SU-DHL-6 (cell line): Measurements from ENCODE around the gene BRINP2.

Source experiments
- H2AFZ ChIP-seq: fragments of 200-600 bp; sonication (generic); 2 replicates; pipeline ENCODE4 v1.6.1; 2014; ENCODE audit warnings: low read depth, mild to moderate bottlenecking, moderate library complexity, mixed read lengths, antibody characterized with exemption, low read length; ENCODE audit not compliant: severe bottlenecking
- H3F3A ChIP-seq: fragments of 200-600 bp; shearing (Covaris generic); 2 replicates; pipeline ENCODE4 v1.6.0; 2016; ENCODE audit warnings: antibody characterized with exemption, mild to moderate bottlenecking; ENCODE audit not compliant: insufficient read depth
- H3K27ac ChIP-seq: fragments of 200-600 bp; sonication (generic); 2 replicates; pipeline ENCODE4 v1.5.1; 2016; ENCODE audit warnings: low read depth, mild to moderate bottlenecking, low read length, moderate library complexity, mixed read lengths
- H3K27me3 ChIP-seq: fragments of 200-600 bp; sonication (generic), shearing (Covaris generic); 2 replicates; pipeline ENCODE4 v1.6.0; 2014; ENCODE audit warnings: mild to moderate bottlenecking, low read length
- H3K36me3 ChIP-seq: fragments of 200-600 bp; sonication (generic); 2 replicates; pipeline ENCODE4 v1.6.1; 2014; ENCODE audit warnings: mild to moderate bottlenecking, low read length, mixed read lengths
- H3K4me2 ChIP-seq: fragments of 300-600, 200-600 bp; shearing (Covaris generic), sonication (generic); 2 replicates; pipeline ENCODE4 v1.6.0; 2014; ENCODE audit warnings: low read length, low read depth, mild to moderate bottlenecking; ENCODE audit not compliant: poor library complexity, severe bottlenecking
- H3K4me3 ChIP-seq: fragments of 200-600 bp; sonication (generic); 2 replicates; pipeline ENCODE4 v1.5.1; 2014; ENCODE audit warnings: antibody characterized with exemption, low read length, mild to moderate bottlenecking, mixed read lengths; ENCODE audit not compliant: insufficient read depth, poor library complexity, severe bottlenecking
- H3K79me2 ChIP-seq: fragments of 200-600 bp; sonication (generic); 2 replicates; pipeline ENCODE4 v1.6.1; 2014; ENCODE audit warnings: mild to moderate bottlenecking, low read length, moderate library complexity; ENCODE audit not compliant: insufficient read depth
- H3K9ac ChIP-seq: fragments of 200-600 bp; sonication (generic); 2 replicates; pipeline ENCODE4 v1.7.0; 2014; ENCODE audit warnings: mild to moderate bottlenecking, low read length
- H3K9me2 ChIP-seq: fragments of 200-600 bp; sonication (generic); replicated peaks from 2 replicates; pipeline ENCODE4 v1.6.1; 2014; ENCODE audit warnings: low read length; ENCODE audit not compliant: insufficient read depth
- H3K9me3 ChIP-seq: fragments of 200-600 bp; sonication (generic); 2 replicates; pipeline ENCODE4 v1.6.1; 2014; ENCODE audit warnings: low read length, mixed read lengths; ENCODE audit not compliant: insufficient read depth
- H4K20me1 ChIP-seq: fragments of 200-600 bp; sonication (generic); 2 replicates; pipeline ENCODE4 v1.6.1; 2014; ENCODE audit warnings: low read depth, mild to moderate bottlenecking, antibody characterized with exemption, low read length, moderate library complexity, mixed read lengths
- CTCF ChIP-seq: fragments of 200-600 bp; sonication (generic); IDR thresholded peaks from one replicate; pipeline ENCODE4 v1.5.1; 2017; ENCODE audit warnings: antibody characterized with exemption, mild to moderate bottlenecking, low read length, moderate library complexity; ENCODE audit not compliant: insufficient read depth, poor library complexity, severe bottlenecking
- EZH2phosphoT487 ChIP-seq: fragments of 200-600 bp; sonication (generic), shearing (Covaris generic); conservative IDR thresholded peaks from 2 replicates; pipeline ENCODE4 v1.6.1; 2018; ENCODE audit warnings: mild to moderate bottlenecking, antibody characterized with exemption, low read length, moderate library complexity, mixed read lengths

BRINP2 gene

GRCh38 chr1:177301425-177302124, 130.8 kb downstream of the BRINP2 start:
- Histone ChIP-seq H3K27ac (no peak overlapping the region), H3K9me3 (no peaks in the 10 kb centered on the region)

GRCh38 chr1:177302357-177303044, 131.7 kb downstream of the BRINP2 start:
- H4K20me1 ChIP-seq = no peaks in the 10 kb centered on the region
- TF ChIP-seq CTCF (no peak), EZH2phosphoT487 (no peak)
- no peak overlapping the region for H3K27ac ChIP-seq
- H2AFZ ChIP-seq = no peak overlapping the region
- no peaks in the 10 kb centered on the region for H3K9me2 ChIP-seq
- H3F3A ChIP-seq = no peaks in the 10 kb centered on the region
- H3K4me3 ChIP-seq = no peak overlapping the region
- no peaks in the 10 kb centered on the region for H3K36me3 ChIP-seq
- no peaks in the 10 kb centered on the region for H3K27me3 ChIP-seq
- no peak overlapping the region for H3K4me2 ChIP-seq
- H3K9ac ChIP-seq = no peak overlapping the region
- H3K79me2 ChIP-seq = no peaks in the 10 kb centered on the region
- H3K9me3 ChIP-seq = no peaks in the 10 kb centered on the region

More at GRCh38 chr1:177301425-177302124, 130.8 kb downstream of the BRINP2 start:
- no peaks in the 10 kb centered on the region for H3K79me2 ChIP-seq
- H3K27me3 ChIP-seq = no peaks in the 10 kb centered on the region
- H4K20me1 ChIP-seq = no peaks in the 10 kb centered on the region
- no peaks in the 10 kb centered on the region for H3K36me3 ChIP-seq
- no peak overlapping the region for H2AFZ ChIP-seq
- no peaks in the 10 kb centered on the region for H3K9me2 ChIP-seq
- TF ChIP-seq EZH2phosphoT487 = no peak
- no peak for TF ChIP-seq CTCF
- H3K4me3 ChIP-seq = no peak overlapping the region
- no peaks in the 10 kb centered on the region for H3F3A ChIP-seq
- H3K9ac ChIP-seq = no peak overlapping the region
- no peak overlapping the region for H3K4me2 ChIP-seq

- Histone ChIP-seq H3K4me3 (no peak overlapping the region), H2AFZ (no peak overlapping the region), H4K20me1 (no peaks in the 10 kb centered on the region), H3K9me3 (no peaks in the 10 kb centered on the region), H3K4me2 (no peak overlapping the region), H3K9ac (no peak overlapping the region), H3F3A (no peaks in the 10 kb centered on the region), H3K27me3 (no peaks in the 10 kb centered on the region), H3K27ac (no peak overlapping the region), H3K9me2 (no peaks in the 10 kb centered on the region), H3K79me2 (no peaks in the 10 kb centered on the region), H3K36me3 (no peaks in the 10 kb centered on the region)
- TF ChIP-seq CTCF (no peak), EZH2phosphoT487 (no peak)
These were observed 134.6 kb downstream of the BRINP2 start for GRCh38 chr1:177305040-177306018.
